ENCODE results near the gene RANBP3.
"Not testable (repeated sequence)": the region's sequence is repeated elsewhere in the genome, so short reads cannot be mapped to it uniquely, and the experiment has no call there.

The RANBP3 gene

GRCh38 chr19:6006070-6006446, 28.1 kb upstream of the RANBP3 start:
- not testable (repeated sequence) for DNase-seq (ENCODE audit: low read depth)

- DNase-seq (ENCODE audit: low read depth), result no peak
Observed at GRCh38 chr19:6005321-6006069, 27.6 kb upstream of the RANBP3 start.

DNA sequence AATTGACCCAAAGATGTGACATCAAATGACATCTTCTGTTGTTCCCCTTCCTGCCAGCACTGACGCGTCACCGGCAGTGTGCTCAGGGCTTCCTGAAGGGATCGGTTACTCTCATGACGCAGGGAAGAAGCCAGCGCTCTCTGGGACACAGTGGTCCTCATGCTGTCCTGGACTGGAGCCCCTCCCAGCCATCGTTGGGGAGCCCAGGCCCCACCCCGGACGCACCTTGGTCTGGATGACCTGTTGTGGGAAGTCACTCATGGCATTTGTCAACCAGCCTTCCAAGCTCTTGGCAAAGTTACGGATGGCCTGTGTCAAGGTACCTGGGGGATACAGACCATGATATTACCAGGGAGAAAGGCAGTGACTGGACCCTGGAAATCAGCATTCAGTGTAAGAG, 26.0 kb upstream of the RANBP3 start:
- DNase-seq (ENCODE audit: low read depth), result no peak

- DNase-seq (ENCODE audit: low read depth), result no peak
Observed at GRCh38 chr19:6002591-6002990, 24.7 kb upstream of the RANBP3 start.

- DNase-seq (ENCODE audit: low read depth), result no peak
Observed at GRCh38 chr19:6000228-6000847, 22.4 kb upstream of the RANBP3 start.

- DNase-seq (ENCODE audit: low read depth), result no peak
Observed at GRCh38 chr19:5999693-6000092, 21.8 kb upstream of the RANBP3 start.

DNA sequence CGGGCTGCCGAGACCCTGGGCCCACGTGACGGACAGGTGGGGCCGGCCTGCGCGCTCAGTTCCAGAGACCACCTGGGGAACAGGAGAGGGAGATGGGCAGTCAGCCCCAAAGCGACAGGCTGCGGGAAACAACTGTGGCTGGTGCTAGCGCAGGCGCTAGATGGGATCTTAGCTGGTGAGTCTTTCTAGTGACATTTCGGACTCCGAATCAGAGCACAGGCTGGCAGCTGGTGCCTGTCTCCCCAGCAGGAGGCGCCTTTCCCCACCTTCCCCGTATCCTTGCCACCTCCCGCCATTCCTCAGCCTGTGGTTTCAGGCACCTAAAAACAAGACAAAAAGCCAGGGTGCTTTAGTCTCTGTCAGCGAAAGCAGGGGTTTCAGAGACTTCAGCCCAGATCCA, 19.4 kb upstream of the RANBP3 start:
- no peak for DNase-seq (ENCODE audit: low read depth)

DNA sequence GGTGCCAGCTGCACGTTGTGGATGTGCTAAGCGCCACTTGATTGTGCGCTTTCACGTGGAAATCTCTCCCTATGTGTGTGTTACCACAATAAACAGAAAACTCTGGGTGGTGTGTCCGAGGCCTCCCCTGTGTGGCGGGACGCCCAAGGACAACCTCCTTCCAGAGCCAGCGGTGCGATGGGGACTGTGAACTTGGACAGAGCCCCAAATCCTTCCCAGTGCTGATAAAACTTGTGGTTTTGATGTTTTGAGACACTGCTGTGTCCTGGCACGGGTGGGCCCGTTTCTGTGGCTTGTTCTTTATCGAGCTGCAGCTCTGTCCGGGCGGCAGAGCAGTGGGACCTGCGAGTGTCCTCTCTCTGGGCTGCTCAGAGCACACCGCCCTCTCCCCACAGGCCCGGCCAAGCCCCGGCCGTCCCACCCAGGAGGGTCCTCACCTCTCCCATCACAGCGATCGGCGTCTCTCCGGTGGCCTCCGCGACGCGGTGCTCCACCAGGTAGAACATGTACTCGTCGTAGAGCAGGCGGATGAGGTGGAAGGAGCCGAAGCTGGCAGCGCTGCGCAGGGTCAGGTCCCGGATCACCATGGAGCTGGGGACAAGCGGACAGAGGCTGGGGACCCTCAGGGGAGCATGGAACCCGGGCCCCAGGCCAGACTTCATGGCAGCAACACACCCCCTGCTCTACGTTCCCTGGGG, 18.8 kb upstream of the RANBP3 start:
- no peak for DNase-seq (ENCODE audit: low read depth)

DNA sequence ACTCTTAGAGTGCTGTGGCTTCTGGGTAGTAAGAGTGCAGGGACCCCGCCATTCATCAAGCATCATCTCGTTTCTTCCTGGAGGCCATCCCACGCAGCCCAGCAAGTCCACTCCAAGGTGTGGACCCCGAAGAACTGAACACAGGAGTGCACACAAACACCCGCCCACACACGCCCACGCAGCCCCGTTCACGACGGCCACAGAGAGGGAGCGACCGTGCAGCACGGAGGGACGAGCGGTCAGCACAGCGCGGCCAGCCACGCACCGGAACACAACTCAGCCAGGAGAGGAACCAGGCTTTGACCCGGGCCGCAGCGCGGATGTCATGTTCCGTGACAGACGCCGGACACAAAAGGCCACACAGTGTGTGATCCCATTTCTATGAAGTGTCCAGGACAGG, 18.2 kb upstream of the RANBP3 start:
- DNase-seq (ENCODE audit: low read depth), result no peak

DNA sequence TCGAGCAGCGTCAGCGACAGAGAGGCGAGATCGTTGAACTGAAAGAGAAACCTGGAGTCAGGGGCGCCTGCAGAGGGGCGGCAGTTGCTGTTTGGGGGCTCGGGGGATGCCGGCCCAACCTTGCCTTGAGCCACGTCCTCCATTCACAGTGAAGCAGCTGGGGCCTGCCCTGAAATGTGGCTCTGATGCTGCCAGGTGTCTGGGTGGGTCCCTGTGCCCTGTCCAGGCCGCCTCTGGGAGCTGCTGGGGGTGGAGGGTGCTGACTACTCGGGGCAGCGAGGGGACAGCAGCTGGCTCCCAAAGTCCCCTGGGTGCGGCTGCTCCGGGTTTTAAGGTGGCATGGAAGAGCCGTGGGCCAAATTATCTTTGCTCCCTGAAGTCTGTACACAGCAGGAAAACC, 17.7 kb upstream of the RANBP3 start:
- DNase-seq (ENCODE audit: low read depth), result no peak

DNA sequence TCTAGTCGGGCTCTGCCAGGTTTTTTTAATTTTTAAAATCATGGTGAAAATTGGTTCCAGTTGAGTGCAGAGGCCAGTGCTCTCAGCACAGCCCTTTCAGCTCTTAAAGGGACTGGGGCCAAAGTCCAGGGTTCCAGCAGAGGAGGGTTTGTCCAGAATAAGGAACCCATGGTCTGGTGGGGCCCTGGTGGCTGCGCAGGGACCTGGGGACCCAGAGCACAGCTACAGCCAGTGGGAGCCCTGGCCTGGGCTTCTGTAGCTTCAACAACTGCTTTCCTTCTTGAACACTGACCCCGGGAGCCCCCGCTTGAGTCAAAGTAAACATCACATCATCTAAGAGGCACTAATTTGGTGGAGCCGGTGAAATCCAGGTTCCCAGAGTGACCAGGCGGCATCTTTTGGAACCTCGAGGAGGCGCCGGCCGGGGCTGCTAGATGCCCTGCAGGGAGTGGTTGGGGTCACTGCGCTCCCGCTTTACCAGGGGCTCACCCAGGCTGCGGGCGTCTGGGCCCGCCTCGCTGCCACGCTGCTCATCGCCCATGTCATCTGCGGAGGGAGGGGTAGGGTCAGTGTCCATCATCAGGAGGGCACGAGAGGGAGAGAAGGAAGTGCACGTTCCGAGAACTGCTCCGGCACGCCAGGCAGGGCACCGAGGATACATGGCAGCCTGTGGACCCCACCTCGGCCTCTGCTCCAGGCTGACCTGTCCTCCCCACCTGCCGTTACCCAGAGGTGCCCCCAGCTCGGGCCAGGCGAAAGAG, 16.6 kb upstream of the RANBP3 start:
- DNase-seq (ENCODE audit: low read depth), result no peak

DNA sequence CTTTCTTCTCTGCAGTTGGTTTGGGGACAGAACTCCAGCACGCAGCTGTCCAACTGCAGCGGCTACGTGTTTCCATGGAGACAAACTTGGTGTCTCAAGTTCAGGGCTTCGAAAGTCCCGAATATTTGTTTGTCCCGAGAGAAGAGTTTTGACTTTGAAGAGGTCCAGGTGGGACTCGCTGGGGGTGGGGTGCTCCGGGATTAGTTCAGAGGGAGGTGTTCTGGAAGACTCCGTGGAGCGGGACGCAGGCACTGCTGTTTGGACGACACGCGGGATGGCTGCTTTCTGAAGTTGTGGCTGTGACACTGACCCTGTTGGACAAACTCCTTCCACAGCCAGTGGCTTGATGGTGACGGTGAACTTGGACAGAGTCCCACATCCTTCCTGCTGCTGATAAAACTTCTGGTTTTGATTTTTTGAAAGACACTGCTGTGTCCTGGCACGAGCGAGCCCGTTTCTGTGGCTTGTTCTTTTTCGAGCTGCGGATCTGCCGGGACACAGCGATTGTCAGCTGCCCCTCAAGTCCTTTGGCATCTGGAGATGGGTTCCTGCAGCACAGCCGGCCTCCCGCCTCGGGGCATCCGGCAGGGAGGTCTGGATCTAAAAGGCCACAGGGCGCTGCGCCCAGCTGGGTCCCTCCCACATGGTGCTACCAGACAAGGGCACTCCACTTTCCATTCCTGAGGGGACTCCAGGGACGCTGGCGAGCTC, 15.9 kb upstream of the RANBP3 start:
- DNase-seq (ENCODE audit: low read depth), result no peak

- DNase-seq (ENCODE audit: low read depth), result no peak
Observed at GRCh38 chr19:5993201-5993600, 15.3 kb upstream of the RANBP3 start.

GRCh38 chr19:5992756-5993155, 14.8 kb upstream of the RANBP3 start:
- no peak for DNase-seq (ENCODE audit: low read depth)

DNA sequence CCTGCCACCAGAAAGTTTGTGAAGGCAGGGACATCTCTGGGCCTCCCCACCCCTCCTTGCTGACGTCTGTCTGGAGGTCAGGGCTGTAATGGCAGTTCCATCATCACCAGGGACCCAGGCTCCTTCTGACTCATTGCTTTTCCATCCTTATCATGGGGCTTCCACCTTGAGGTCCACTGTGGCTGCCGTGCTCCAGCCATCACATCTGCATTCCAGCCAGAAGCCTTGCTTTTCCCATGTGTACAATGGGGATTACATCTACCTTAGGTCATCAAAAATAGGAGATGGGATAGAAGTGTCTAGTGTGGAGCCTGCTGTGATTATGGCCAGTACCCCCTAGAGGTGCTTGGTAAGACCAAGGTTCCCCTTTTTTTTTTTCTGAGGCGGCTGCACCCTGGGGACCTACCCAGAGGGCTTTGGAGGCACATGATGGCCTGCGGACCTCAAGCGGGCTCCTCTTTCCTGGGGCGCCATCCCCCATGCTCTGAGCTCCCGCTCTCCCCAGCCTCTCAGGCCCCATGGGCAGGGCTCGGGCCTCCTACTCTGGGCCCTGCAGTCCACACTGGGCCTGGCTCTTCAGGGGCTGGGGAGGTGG, 13.4 kb upstream of the RANBP3 start:
- no peak for DNase-seq (ENCODE audit: low read depth)

GRCh38 chr19:5990289-5990797, 12.4 kb upstream of the RANBP3 start:
- no peak for DNase-seq (ENCODE audit: low read depth)

GRCh38 chr19:5989388-5990074, 11.6 kb upstream of the RANBP3 start:
- DNase-seq (ENCODE audit: low read depth), result no peak

DNA sequence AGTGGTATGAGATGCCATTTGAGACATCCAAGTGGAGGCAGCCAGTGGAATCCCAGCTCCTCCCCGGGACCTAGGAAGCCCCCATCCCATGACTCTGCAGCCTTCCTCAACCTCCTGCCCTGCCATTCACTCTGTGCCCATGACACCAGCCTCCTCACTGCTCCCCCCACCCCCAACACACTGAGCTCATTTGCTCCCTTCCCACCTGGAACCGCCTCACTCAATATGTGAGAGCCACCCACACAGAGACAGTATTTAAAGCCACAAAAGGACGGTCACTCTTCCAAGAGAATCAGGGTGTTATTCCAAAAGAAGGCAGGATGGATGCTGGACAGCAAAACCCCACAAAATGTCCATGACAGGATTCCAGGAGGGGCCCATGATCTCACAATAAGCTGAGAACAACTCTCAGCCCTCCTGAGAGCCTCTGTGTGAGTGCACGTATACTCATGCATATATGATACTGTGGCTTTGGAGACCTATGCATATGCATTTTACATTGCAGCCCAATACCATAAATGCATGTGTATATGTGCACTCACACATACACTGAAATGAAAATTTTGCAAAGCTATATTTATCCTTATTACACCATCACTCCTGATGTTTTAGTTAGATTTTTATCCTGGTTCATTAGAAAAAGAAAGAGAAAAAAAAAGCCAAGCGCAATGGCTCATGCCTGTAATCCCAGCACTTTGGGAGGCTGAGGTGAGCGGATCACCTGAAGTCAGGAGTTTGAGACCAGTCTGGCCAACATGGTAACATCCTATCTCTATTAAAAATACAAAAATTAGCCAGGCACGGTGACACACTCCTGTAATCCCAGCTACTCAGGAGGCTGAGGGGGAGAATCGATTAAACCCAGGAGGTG, 10.8 kb upstream of the RANBP3 start:
- DNase-seq (ENCODE audit: low read depth), result no peak

- DNase-seq (ENCODE audit: low read depth), result peak; percentile 55
Observed at GRCh38 chr19:5987077-5987818, 9.3 kb upstream of the RANBP3 start.
